ENCODE results near the gene RYR1.

GRCh38 chr19:38617764-38618589 lies 184.5 kb downstream of the RYR1 start, which contains the start of gene MAP4K1:
- TF ChIP-seq CTCF (conservative IDR thresholded peaks at IDR 0.05), result no peak
- TF ChIP-seq ZFX (IDR thresholded peaks at IDR 0.05), result no peak

All from C4-2B (cell line).